ENCODE results near the gene MED27. TPM values are rescaled to one million over a fixed set of nuclear protein-coding genes. Genes with fewer than 3 reads are reported as not detected.

Gene MED27
- total and polyA plus RNA-seq, 8 donors, result 3.2 to 11.7 (median 5.8) TPM

DNA sequence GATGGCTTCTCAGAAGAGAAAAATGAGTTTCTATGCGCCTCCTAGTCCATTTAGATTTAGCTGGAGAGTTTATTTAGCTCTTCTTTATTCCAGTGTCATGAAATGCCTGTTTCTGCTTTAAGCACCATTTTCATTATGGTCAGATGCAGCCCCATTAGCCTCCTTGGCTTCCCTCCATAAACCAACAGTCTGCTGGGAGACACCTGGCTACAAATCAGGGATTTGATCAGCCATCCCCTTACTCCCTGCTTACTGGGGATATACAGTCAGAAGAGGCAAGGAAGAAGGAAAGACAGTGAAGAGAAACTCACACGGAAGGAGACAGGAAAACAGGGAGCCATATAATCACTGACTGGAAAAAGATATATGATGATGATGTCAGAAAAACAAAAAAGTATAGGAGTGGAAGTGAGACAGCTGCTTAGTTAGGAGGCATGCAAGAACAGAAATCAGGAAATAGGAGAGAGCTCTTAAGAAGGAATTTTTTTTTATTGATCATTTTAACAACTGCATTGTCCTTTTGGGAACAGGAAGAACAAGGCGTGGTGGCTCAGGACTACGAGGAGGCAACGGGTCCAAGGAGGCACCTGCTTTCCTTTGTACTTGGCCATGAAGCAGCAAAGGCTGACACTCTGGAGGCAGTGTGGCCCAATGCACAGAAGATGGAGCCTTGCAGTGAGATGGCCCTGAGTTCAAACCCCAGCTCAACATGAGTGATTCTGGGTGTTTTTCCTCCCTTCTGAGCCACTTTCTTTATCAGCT, 56.1 kb downstream of the MED27 start:
- ATAC-seq (no peak), DNase-seq (no peak), FAIRE-seq (no peak)
- Histone ChIP-seq H3K27me3 (no peaks in the 10 kb centered on the region), H3K9me3 (no peaks in the 10 kb centered on the region), H3K27ac (no peak overlapping the region), H3K4me3 (no peak overlapping the region), H3K4me1 (peaks cover 0 to 7% (median 4%) of the 10 kb centered on the region in 3 donors), H3K36me3 (no peaks in the 10 kb centered on the region)
- TF ChIP-seq, protein P1, sequence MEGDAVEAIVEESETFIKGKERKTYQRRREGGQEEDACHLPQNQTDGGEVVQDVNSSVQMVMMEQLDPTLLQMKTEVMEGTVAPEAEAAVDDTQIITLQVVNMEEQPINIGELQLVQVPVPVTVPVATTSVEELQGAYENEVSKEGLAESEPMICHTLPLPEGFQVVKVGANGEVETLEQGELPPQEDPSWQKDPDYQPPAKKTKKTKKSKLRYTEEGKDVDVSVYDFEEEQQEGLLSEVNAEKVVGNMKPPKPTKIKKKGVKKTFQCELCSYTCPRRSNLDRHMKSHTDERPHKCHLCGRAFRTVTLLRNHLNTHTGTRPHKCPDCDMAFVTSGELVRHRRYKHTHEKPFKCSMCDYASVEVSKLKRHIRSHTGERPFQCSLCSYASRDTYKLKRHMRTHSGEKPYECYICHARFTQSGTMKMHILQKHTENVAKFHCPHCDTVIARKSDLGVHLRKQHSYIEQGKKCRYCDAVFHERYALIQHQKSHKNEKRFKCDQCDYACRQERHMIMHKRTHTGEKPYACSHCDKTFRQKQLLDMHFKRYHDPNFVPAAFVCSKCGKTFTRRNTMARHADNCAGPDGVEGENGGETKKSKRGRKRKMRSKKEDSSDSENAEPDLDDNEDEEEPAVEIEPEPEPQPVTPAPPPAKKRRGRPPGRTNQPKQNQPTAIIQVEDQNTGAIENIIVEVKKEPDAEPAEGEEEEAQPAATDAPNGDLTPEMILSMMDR (IDR thresholded peaks at IDR 0.05), result no peak
- intact Hi-C loops (cut with DNase I), result no loop called here
- WGBS, 2 donors, result 75 to 80% methylated on average over 5 of the region's 5 CpGs

DNA sequence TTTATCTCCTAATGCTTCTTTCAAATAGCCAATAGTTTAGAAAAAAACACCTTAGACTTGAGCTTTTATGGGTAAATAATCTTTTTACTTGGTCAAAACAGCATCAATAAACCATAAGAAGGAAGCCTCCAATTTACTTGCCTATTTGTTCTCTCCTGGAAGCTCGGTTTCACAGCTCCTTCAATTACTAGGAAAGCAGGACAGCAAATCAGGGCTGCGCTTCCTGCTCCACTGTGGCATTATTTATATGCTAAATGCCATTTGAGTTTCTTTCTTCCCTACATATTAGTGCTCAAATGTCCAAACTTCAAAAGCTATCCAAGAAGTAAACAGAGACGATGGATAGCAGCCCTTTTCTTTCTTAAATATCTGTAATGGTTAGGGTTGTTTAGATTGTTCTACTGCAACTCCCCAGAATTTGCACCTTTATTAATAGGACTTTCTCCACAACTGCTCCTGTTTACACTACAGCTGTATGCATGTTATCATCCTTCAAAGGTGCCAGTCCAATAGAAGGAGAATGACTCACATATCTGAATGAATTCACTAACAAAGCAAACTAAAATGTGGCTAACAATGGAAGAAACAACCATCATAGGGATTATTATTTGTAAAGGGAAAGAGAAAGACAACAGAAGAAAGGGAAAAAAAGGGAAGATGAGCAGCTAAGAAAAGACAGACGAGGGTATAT, 58.7 kb downstream of the MED27 start:
- 59 to 76% methylated on average over 4 of the region's 4 CpGs for WGBS, 2 donors
- no peak overlapping the region for H3K4me3 ChIP-seq
- intact Hi-C loops (cut with DNase I), result no loop called here
- FAIRE-seq (no peak), ATAC-seq (peak in 1 of 4 donors; percentile 21), DNase-seq (no peak)
- no peak overlapping the region for H3K27ac ChIP-seq
- no peaks in the 10 kb centered on the region for H3K27me3 ChIP-seq
- no peaks in the 10 kb centered on the region for H3K36me3 ChIP-seq
- TF ChIP-seq, protein P1 (IDR thresholded peaks at IDR 0.05), result no peak
- peaks cover 0 to 7% (median 4%) of the 10 kb centered on the region in 3 donors for H3K4me1 ChIP-seq
- H3K9me3 ChIP-seq, result no peaks in the 10 kb centered on the region

DNA sequence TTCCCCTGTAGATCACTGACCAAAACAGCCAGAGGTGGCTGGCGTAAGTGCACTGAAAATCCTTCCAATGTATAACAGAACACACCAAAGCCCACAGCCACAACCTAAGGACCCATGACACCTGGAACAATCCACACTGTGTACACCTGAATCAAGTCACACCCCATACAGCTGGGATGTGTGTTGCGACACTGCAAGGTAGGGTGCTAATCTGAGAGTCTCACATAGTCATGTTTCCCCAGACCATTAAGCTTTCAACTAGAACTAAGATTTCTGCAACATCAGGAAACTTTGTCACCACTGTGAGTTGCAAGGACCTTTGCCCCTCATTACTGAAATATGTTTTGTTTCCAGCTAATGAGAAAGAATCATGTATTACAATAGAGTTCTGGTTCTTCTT, 59.4 kb downstream of the MED27 start:
- no peak for FAIRE-seq

DNA sequence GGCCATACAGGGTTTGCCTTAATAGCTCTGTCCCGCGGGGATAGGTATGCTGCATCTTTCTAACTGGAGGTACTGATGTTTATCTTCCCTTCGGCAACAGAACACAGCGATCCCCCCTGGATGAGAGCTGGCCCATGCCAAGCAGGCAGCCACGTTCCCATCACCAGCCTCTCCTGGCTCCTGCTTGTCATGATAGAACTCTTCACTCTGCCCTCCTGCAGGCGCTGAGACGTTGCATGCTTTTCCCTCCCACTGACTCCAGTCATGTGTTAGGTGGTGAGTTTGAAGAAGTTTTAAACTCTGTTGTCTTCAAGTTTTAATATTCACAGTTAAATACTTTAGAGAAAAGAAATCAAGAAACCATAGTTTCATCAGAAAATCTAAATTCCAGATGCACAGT, 60.0 kb downstream of the MED27 start:
- ATAC-seq (no peak), FAIRE-seq (no peak), DNase-seq (no peak)
- Histone ChIP-seq H3K27ac (no peak overlapping the region), H3K4me1 (peaks cover 0 to 7% (median 4%) of the 10 kb centered on the region in 3 donors), H3K36me3 (no peaks in the 10 kb centered on the region), H3K27me3 (no peaks in the 10 kb centered on the region), H3K4me3 (no peak overlapping the region), H3K9me3 (no peaks in the 10 kb centered on the region)
- TF ChIP-seq, protein P1 (IDR thresholded peaks at IDR 0.05), result no peak
- 88 to 90% methylated on average over 7 of the region's 7 CpGs for WGBS, 2 donors
- intact Hi-C loops (cut with DNase I), result no loop called here

More for the DNA sequence above, 59.4 kb downstream of the MED27 start:
- ATAC-seq, result peak in 2 of 4 donors; percentile 29 to 30
- whole genome bisulfite sequencing, 2 donors, result 92% methylated on average over 2 of the region's 2 CpGs
- no peak for DNase-seq
- Histone ChIP-seq H3K9me3 (no peaks in the 10 kb centered on the region), H3K27me3 (no peaks in the 10 kb centered on the region), H3K27ac (no peak overlapping the region), H3K4me3 (no peak overlapping the region), H3K4me1 (peaks cover 0 to 7% (median 4%) of the 10 kb centered on the region in 3 donors), H3K36me3 (no peaks in the 10 kb centered on the region)
- TF ChIP-seq, protein P1 (IDR thresholded peaks at IDR 0.05), result no peak
- intact Hi-C loops (cut with DNase I), result no loop called here

All from pancreas (tissue), 10 donors.